GM12873 (cell line): ENCODE results near the gene PLAGL1.

Source experiments
- TF ChIP-seq, protein P1 (sequence below): IDR thresholded peaks from 2 replicates; pipeline ENCODE4 v1.5.1; 2012; ENCODE audit warnings: low read depth, mild to moderate bottlenecking, moderate library complexity, low read length, control low read depth; ENCODE audit not compliant: insufficient read depth; ENCODE audit errors: missing control alignments

Gene PLAGL1

DNA sequence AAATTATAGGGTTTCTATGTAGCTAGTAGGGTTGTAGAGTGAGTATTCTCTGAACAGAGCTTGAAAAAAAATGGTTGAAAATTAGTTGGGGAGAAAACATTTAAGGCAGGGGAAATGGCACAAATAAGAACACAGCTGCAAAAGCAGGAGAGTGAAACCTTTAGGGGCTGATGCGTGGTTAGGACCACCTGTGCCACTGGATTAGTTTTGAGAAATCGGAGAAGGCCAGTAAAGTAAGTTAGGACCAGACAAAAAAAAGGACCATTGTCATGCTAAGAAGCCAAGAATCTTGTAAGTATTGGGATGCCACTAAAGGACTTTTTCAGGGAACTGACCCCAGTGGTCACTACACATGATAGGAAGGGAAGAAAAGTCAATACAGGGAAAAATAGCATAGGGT lies 9.4 kb downstream of the PLAGL1 start:
- TF ChIP-seq, protein P1, sequence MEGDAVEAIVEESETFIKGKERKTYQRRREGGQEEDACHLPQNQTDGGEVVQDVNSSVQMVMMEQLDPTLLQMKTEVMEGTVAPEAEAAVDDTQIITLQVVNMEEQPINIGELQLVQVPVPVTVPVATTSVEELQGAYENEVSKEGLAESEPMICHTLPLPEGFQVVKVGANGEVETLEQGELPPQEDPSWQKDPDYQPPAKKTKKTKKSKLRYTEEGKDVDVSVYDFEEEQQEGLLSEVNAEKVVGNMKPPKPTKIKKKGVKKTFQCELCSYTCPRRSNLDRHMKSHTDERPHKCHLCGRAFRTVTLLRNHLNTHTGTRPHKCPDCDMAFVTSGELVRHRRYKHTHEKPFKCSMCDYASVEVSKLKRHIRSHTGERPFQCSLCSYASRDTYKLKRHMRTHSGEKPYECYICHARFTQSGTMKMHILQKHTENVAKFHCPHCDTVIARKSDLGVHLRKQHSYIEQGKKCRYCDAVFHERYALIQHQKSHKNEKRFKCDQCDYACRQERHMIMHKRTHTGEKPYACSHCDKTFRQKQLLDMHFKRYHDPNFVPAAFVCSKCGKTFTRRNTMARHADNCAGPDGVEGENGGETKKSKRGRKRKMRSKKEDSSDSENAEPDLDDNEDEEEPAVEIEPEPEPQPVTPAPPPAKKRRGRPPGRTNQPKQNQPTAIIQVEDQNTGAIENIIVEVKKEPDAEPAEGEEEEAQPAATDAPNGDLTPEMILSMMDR: no peak

DNA sequence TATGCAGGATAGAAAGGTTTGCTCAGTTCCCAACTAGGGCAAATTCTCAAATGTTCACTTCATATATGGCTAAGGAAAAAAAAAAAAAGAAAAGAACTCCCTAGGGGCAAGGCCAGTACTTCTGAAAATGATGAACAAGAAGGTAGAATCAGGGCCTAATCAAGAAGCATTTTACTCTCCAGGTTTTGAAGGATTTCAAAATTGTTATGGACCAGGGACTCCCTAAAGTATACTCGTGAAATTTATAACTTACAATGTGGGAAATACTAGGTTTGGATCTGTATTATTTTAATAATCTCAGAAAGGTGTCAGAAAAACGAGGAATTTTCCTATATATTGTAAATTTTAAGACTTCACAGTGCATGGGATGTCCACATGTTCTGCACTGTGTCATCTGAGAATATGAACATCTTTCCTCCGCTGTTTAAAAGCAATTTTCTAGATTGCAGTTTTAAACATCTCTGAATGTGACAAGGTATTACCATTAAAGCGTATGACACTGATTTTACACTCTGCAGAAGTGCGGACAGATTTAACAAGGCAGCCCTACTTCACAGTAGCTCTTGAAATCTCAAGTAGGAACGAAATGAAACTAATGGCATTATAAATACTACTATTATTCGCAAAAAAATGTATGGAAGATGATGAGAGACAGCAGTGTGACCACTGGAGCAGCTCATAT lies 14.0 kb downstream of the PLAGL1 start:
- TF ChIP-seq, protein P1: no peak

DNA sequence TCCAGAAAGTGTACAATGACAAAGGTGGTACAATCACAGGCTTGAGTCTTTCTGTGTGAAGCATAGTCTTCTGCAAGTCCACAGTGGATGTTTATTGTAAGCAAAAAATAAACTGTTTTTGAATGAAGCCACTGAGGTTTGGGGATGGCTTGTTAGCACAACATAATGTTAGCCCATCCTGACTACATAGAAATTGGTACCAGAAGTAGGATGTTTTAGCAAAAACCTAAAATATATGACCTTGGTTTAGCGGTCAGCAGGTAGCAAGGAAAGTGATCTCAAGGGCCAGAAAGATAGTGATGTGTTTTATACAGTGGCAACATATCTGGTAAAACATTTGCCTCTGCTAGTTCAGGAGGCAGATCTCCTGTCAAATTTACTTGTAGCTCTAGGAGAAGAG lies 15.8 kb downstream of the PLAGL1 start:
- TF ChIP-seq, protein P1: no peak

DNA sequence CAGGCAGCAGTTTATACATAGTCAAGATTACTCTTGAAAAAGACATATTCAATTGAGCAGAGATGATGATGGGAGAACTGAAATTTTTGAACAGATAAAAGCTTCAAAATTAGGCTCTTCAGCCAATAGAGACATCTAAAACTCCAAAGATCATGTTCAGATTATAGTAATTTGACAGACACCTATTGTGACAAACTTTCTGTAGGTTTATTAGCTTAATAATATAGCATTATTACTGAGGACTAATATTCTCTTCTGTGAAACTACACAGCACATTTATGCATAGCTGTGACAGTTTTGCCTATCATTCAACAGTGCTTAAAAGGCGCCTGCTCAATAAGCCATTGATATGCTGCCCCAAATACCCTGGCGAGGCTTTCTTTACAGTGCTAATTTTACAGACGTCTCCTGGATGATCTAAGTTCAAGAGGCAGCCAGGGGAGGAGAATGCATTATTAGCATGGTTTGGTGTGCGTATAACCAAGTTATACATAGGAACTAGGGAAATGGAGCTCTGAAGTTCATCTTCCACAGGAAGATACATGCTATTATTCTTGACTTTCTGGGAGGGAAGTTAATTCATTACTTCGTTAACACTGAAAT lies 21.5 kb downstream of the PLAGL1 start:
- TF ChIP-seq, protein P1: no peak

DNA sequence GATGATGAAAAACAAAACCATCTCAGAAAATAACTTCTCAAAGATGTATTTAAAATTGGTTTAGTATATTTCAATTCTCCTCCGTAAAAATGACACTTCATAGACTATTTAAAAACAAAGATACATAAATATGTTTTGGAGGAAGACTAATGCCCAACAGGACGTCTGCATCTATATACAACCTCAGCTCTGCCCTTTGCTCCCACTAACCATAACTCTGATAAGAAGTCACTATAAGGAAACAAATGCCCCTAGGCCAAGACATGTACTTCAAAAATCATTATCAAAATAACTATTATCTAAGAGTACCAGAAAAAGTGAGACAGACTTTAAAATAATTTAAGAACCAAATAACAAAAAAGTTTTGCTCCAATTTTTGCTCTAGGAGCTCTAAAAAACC lies 23.4 kb downstream of the PLAGL1 start:
- TF ChIP-seq, protein P1: no peak

DNA sequence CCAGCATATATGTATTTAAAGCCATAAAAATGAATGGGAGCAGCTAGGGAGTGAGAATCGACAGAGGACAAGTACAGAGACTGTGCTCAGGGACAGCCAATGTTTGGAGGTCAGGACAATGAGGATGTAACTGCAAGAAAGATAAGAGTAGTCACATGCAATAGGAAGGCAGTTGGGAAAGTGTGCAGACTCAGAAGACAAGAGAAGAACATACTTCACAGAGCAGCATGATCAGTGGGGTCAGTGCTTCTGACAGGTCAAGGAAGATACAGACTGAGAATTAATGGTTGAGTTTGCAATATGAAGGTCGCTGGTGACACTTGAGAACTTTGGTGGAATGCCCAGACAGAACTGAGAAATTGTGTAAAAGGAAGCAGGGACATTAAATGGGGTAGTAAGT lies 25.1 kb downstream of the PLAGL1 start:
- TF ChIP-seq, protein P1: no peak

DNA sequence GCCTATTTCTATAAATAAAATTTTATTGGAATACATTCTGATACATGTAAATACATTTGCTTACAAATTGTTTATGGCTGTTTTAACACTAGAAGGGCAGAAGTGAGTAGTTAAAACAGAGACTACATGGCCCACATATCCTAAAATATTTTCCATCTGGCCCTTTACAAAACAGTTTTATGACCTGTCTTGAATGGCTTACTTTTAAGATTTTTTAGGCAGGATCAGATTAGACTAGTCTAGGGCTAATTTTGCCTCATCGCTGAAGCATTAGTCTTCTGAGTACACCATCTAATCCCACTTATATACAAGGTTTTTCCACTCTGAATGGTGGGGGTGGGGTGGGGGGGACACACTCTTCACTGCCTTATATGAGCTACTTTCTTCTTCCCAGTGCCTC lies 27.1 kb downstream of the PLAGL1 start:
- TF ChIP-seq, protein P1: no peak
